H9 (cell line): ENCODE data around the gene SFMBT2. TPM values are rescaled to one million over a fixed set of nuclear protein-coding genes. Genes with fewer than 3 reads are reported as not detected.

Source experiments
- DNase-seq: peaks from one replicate; pipeline ENCODE4 v3.0.0-alpha.2; 2017
- H2AFZ ChIP-seq: one replicate; pipeline ENCODE4 v1.6.1; 2013; ENCODE audit warnings: mild to moderate bottlenecking, low read length, control low read depth, moderate library complexity
- H2AK5ac ChIP-seq: 2 replicates; pipeline ENCODE4 v1.6.1; 2013; ENCODE audit warnings: low read length, control low read depth, mixed read lengths; ENCODE audit not compliant: insufficient read length
- H2BK120ac ChIP-seq: one replicate; pipeline ENCODE4 v1.6.1; 2013; ENCODE audit warnings: low read depth, mild to moderate bottlenecking, low read length, control low read depth, inconsistent platforms; ENCODE audit not compliant: poor library complexity, severe bottlenecking
- H2BK12ac ChIP-seq: 2 replicates; pipeline ENCODE4 v1.6.1; 2013; ENCODE audit warnings: low read length, control low read depth, mixed read lengths, low read depth; ENCODE audit not compliant: insufficient read length
- H2BK15ac ChIP-seq: 2 replicates; pipeline ENCODE4 v1.6.1; 2013; ENCODE audit warnings: low read depth, low read length, control low read depth
- H2BK20ac ChIP-seq: one replicate; pipeline ENCODE4 v1.6.1; 2013; ENCODE audit warnings: low read depth, mild to moderate bottlenecking, low read length, control low read depth, inconsistent platforms; ENCODE audit not compliant: poor library complexity, severe bottlenecking
- H2BK5ac ChIP-seq: 2 replicates; pipeline ENCODE4 v1.6.1; 2013; ENCODE audit warnings: low read length, control low read depth, mixed read lengths; ENCODE audit not compliant: insufficient read length
- H3K14ac ChIP-seq: 2 replicates; pipeline ENCODE4 v1.6.1; 2013; ENCODE audit warnings: low read length, control low read depth; ENCODE audit not compliant: insufficient read depth
- H3K18ac ChIP-seq: 2 replicates; pipeline ENCODE4 v1.6.1; 2013; ENCODE audit warnings: low read depth, mild to moderate bottlenecking, mixed read lengths, low read length, control low read depth; ENCODE audit not compliant: insufficient read length
- H3K23ac ChIP-seq: 2 replicates; pipeline ENCODE4 v1.6.1; 2013; ENCODE audit warnings: low read length, control low read depth, mixed read lengths, low read depth; ENCODE audit not compliant: insufficient read length
- H3K23me2 ChIP-seq: 2 replicates; pipeline ENCODE4 v1.6.1; 2013; ENCODE audit warnings: low read depth, mild to moderate bottlenecking, mixed read lengths, low read length, control low read depth; ENCODE audit not compliant: insufficient read length, poor library complexity, severe bottlenecking
- H3K27ac ChIP-seq: 2 replicates; pipeline ENCODE4 v1.5.1; 2013; ENCODE audit warnings: low read length, control low read depth, mixed read lengths, low read depth; ENCODE audit not compliant: insufficient read length
- H3K27me3 ChIP-seq: 2 replicates; pipeline ENCODE4 v1.6.1; 2013; ENCODE audit warnings: low read length, control low read depth, inconsistent platforms; ENCODE audit not compliant: insufficient read depth
- H3K4ac ChIP-seq: 2 replicates; pipeline ENCODE4 v1.6.1; 2013; ENCODE audit warnings: low read depth, mild to moderate bottlenecking, control low read depth, inconsistent platforms, low read length, moderate library complexity
- H3K4me1 ChIP-seq: 2 replicates; pipeline ENCODE4 v1.6.1; 2013; ENCODE audit warnings: low read length, control low read depth, inconsistent platforms; ENCODE audit not compliant: insufficient read depth
- H3K4me2 ChIP-seq: 2 replicates; pipeline ENCODE4 v1.6.1; 2013; ENCODE audit warnings: low read length, control low read depth, mixed read lengths; ENCODE audit not compliant: insufficient read length, insufficient read depth
- H3K56ac ChIP-seq: 2 replicates; pipeline ENCODE4 v1.6.1; 2013; ENCODE audit warnings: low read depth, mild to moderate bottlenecking, mixed read lengths, low read length, control low read depth; ENCODE audit not compliant: insufficient read length
- H3K79me1 ChIP-seq: 2 replicates; pipeline ENCODE4 v1.6.1; 2013; ENCODE audit warnings: low read depth, mild to moderate bottlenecking, moderate library complexity, low read length, control low read depth, inconsistent platforms; ENCODE audit not compliant: insufficient read depth, poor library complexity, severe bottlenecking
- H3K79me2 ChIP-seq: 2 replicates; pipeline ENCODE4 v1.6.1; 2013; ENCODE audit warnings: low read length, control low read depth, inconsistent platforms; ENCODE audit not compliant: insufficient read depth
- H3K9ac ChIP-seq: 2 replicates; pipeline ENCODE4 v1.6.1; 2013; ENCODE audit warnings: low read length, control low read depth, mixed read lengths; ENCODE audit not compliant: insufficient read length; ENCODE audit errors: extremely low read depth
- H3K9me3 ChIP-seq: one replicate; pipeline ENCODE4 v1.6.1; 2013; ENCODE audit warnings: low read depth, low read length, inconsistent platforms; ENCODE audit not compliant: control insufficient read depth
- H3T11ph ChIP-seq: one replicate; pipeline ENCODE4 v1.6.1; 2013; ENCODE audit warnings: mild to moderate bottlenecking, low read length, control low read depth, inconsistent platforms
- H4K20me1 ChIP-seq: one replicate; pipeline ENCODE4 v1.6.1; 2013; ENCODE audit not compliant: control insufficient read depth, insufficient read length, insufficient read depth
- H4K5ac ChIP-seq: 2 replicates; pipeline ENCODE4 v1.6.1; 2013; ENCODE audit warnings: low read depth, mild to moderate bottlenecking, mixed read lengths, low read length, control low read depth; ENCODE audit not compliant: insufficient read length
- H4K8ac ChIP-seq: replicated peaks from 2 replicates; pipeline ENCODE4 v1.6.1; 2013; ENCODE audit warnings: low read length, control low read depth, mixed read lengths, low read depth; ENCODE audit not compliant: insufficient read length
- H4K91ac ChIP-seq: 2 replicates; pipeline ENCODE4 v1.6.1; 2013; ENCODE audit warnings: low read depth, mild to moderate bottlenecking, moderate library complexity, mixed read lengths, low read length, control low read depth; ENCODE audit not compliant: insufficient read length
- H3K27ac Mint-ChIP-seq, 3 experiments: 2 replicates in 2 of 3; 3 replicates in 1 of 3; pipeline ENCODE4 v1.8.0; 2020 to 2021; ENCODE audit warnings: mixed read lengths in 3 of 3, mild to moderate bottlenecking in 1 of 3, moderate library complexity in 1 of 3
- H3K27me3 Mint-ChIP-seq: 2 replicates; pipeline ENCODE4 v1.8.0; 2021; ENCODE audit warnings: low read depth, mild to moderate bottlenecking, moderate library complexity, mixed read lengths
- H3K36me3 Mint-ChIP-seq, 3 experiments: 2 replicates in 2 of 3; 3 replicates in 1 of 3; pipeline ENCODE4 v1.8.0; 2020 to 2021; ENCODE audit warnings: low read depth in 3 of 3, mixed read lengths in 3 of 3; ENCODE audit not compliant: insufficient read depth in 1 of 3
- H3K4me1 Mint-ChIP-seq, 2 experiments: 2 replicates each; pipeline ENCODE4 v1.8.0; 2020; ENCODE audit warnings: mixed read lengths in 2 of 2
- H3K4me3 Mint-ChIP-seq, 2 experiments: 2 replicates in 1 of 2; 3 replicates in 1 of 2; pipeline ENCODE4 v1.8.0; 2020 to 2021; ENCODE audit warnings: mild to moderate bottlenecking in 2 of 2, mixed read lengths in 2 of 2, moderate library complexity in 1 of 2
- H3K9me3 Mint-ChIP-seq, 2 experiments: 2 replicates in 1 of 2; 3 replicates in 1 of 2; pipeline ENCODE4 v1.8.0; 2020; ENCODE audit warnings: mild to moderate bottlenecking in 2 of 2, mixed read lengths in 2 of 2, moderate library complexity in 1 of 2
- WGBS: extraction: QIAGEN DNeasy Blood & Tissue Kit; methylation state at CpG from one replicate; pipeline ENCODE4 v1.1.7; 2013; ENCODE audit warnings: missing lambda C conversion rate, low lambda C conversion rate, mixed read lengths; ENCODE audit not compliant: insufficient read length; ENCODE audit errors: extremely low coverage; 5-methylcytosine and 5-hydroxymethylcytosine counted together
- total RNA-seq: library from RNA; stranded (reverse); gene quantifications from 2 replicates; pipeline ENCODE4 v1.2.1, GENCODE V29; 2021
- TF ChIP-seq, protein P1 (sequence below): fragments of 200-600 bp; sonication (generic); conservative IDR thresholded peaks from 3 replicates; pipeline ENCODE4 v1.8.0; 2021; ENCODE audit warnings: antibody characterized with exemption, mild to moderate bottlenecking

Gene SFMBT2
- total RNA-seq, 1 experiment from 2014 or later: 5.3 TPM

DNA sequence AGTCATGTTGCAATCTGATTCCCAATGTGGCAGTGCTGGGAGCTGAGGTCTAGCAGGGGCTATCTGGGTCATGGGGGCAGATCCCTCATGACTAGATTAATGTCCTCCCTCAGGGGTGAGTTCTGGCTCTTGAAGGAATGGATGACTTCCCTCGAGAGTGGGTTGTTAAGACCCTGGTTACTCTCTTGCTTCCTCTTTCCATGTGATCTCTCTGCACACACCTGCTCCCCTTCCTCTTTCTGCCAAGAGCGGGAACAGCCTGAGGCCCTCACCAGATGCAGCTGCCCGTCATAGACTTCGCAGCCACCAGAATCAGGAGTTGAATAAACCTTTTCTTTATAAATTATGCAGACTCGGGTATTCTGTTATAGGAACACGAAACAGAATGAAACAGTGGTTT, 37.8 kb downstream of the SFMBT2 start:
- Histone ChIP-seq H2BK5ac (no peak overlapping the region), H3K27me3 (no peaks in the 10 kb centered on the region), H3T11ph (no peak overlapping the region), H2BK120ac (no peak overlapping the region), H3K4me1 (no peaks in the 10 kb centered on the region), H4K5ac (no peak overlapping the region), H3K4me2 (no peak overlapping the region), H3K9me3 (no peaks in the 10 kb centered on the region), H2BK12ac (no peak overlapping the region), H4K8ac (no peak overlapping the region), H3K4ac (no peak overlapping the region), H4K91ac (no peak overlapping the region), H3K14ac (no peak overlapping the region), H2AFZ (no peak overlapping the region), H3K23ac (no peak overlapping the region), H2AK5ac (no peak overlapping the region), H4K20me1 (no peaks in the 10 kb centered on the region), H2BK20ac (no peak overlapping the region), H3K23me2 (no peaks in the 10 kb centered on the region), H3K9ac (no peak overlapping the region), H3K56ac (no peak overlapping the region), H3K79me1 (no peaks in the 10 kb centered on the region), H3K27ac (no peak overlapping the region), H2BK15ac (no peak overlapping the region), H3K79me2 (no peaks in the 10 kb centered on the region), H3K18ac (no peak overlapping the region)
- WGBS: no CpG with 5 or more reads among the region's 6 CpGs
- Mint-ChIP-seq H3K36me3 (peaks cover 19 to 43% (median 30%) of the 10 kb centered on the region in 3 experiments), H3K4me3 (no peak overlapping the region), H3K27me3 (no peaks in the 10 kb centered on the region), H3K4me1 (no peaks in the 10 kb centered on the region), H3K27ac (no peak overlapping the region; a peak in 1 of 7 replicates), H3K9me3 (peaks cover 12 to 19% of the 10 kb centered on the region in 2 experiments)
- no peak for DNase-seq
- TF ChIP-seq, protein P1, sequence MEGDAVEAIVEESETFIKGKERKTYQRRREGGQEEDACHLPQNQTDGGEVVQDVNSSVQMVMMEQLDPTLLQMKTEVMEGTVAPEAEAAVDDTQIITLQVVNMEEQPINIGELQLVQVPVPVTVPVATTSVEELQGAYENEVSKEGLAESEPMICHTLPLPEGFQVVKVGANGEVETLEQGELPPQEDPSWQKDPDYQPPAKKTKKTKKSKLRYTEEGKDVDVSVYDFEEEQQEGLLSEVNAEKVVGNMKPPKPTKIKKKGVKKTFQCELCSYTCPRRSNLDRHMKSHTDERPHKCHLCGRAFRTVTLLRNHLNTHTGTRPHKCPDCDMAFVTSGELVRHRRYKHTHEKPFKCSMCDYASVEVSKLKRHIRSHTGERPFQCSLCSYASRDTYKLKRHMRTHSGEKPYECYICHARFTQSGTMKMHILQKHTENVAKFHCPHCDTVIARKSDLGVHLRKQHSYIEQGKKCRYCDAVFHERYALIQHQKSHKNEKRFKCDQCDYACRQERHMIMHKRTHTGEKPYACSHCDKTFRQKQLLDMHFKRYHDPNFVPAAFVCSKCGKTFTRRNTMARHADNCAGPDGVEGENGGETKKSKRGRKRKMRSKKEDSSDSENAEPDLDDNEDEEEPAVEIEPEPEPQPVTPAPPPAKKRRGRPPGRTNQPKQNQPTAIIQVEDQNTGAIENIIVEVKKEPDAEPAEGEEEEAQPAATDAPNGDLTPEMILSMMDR: no peak
